GM20431 (cell line): ENCODE measurements around the gene DFFB.

Experiments used
- in situ Hi-C: fragments of 300-500 bp; cut with MseI, MboI; formaldehyde crosslinking; loops from one replicate; pipeline ENCODE4 v1.15.0; 2020; ENCODE audit warnings: low sequenced_read_pairs; ENCODE audit not compliant: unreplicated experiment

DFFB gene

GRCh38 chr1:3892748-3893147 lies 35.5 kb downstream of the DFFB start:
- in situ Hi-C loops: no loop called here

- in situ Hi-C loops: no loop called here
These were observed 35.9 kb downstream of the DFFB start for GRCh38 chr1:3893190-3893589.

GRCh38 chr1:3894626-3895278 lies 37.5 kb downstream of the DFFB start:
- in situ Hi-C loops: no loop called here

- in situ Hi-C loops: no loop called here
These were observed 38.1 kb downstream of the DFFB start for GRCh38 chr1:3895279-3895950.

- in situ Hi-C loops: no loop called here
These were observed 38.7 kb downstream of the DFFB start for GRCh38 chr1:3895951-3896325.

- in situ Hi-C loops: no loop called here
These were observed 39.2 kb downstream of the DFFB start for GRCh38 chr1:3896396-3897000.

- in situ Hi-C loops: no loop called here
These were observed 41.1 kb downstream of the DFFB start for GRCh38 chr1:3898475-3898735.

- in situ Hi-C loops: no loop called here
These were observed 41.9 kb downstream of the DFFB start for GRCh38 chr1:3898994-3899753.

- in situ Hi-C loops: loop anchor here (25.0 kb wide), 1 partner anchor 1838 kb away; no protein-coding TSS in a partner anchor
These were observed 42.5 kb downstream of the DFFB start for GRCh38 chr1:3899754-3900149.

GRCh38 chr1:3900150-3900968 lies 43.1 kb downstream of the DFFB start, which contains the start of gene C1orf174:
TSS of gene C1orf174 (minus strand) at chr1:3900272. CDS start at chr1:3900186, 86 bp downstream.
- in situ Hi-C loops: loop anchor here (25.0 kb wide), 1 partner anchor 1837 kb away; no protein-coding TSS in a partner anchor

GRCh38 chr1:3900969-3901529 lies 43.8 kb downstream of the DFFB start:
- in situ Hi-C loops: loop anchor here (25.0 kb wide), 1 partner anchor 1836 kb away; no protein-coding TSS in a partner anchor

GRCh38 chr1:3902111-3902511 lies 44.8 kb downstream of the DFFB start:
- in situ Hi-C loops: loop anchor here (25.0 kb wide), 1 partner anchor 1835 kb away; no protein-coding TSS in a partner anchor

- in situ Hi-C loops: loop anchor here (25.0 kb wide), 1 partner anchor 1835 kb away; no protein-coding TSS in a partner anchor
These were observed 45.4 kb downstream of the DFFB start for GRCh38 chr1:3902571-3903091.

GRCh38 chr1:3903141-3904005 lies 46.1 kb downstream of the DFFB start:
- in situ Hi-C loops: loop anchor here (25.0 kb wide), 1 partner anchor 1834 kb away; no protein-coding TSS in a partner anchor

GRCh38 chr1:3904006-3904842 lies 46.9 kb downstream of the DFFB start:
- in situ Hi-C loops: loop anchor here (25.0 kb wide), 1 partner anchor 1833 kb away; no protein-coding TSS in a partner anchor

GRCh38 chr1:3904843-3905185 lies 47.5 kb downstream of the DFFB start:
- in situ Hi-C loops: loop anchor here (25.0 kb wide), 1 partner anchor 1832 kb away; no protein-coding TSS in a partner anchor

GRCh38 chr1:3905266-3905952 lies 48.1 kb downstream of the DFFB start:
- in situ Hi-C loops: loop anchor here (25.0 kb wide), 1 partner anchor 1832 kb away; no protein-coding TSS in a partner anchor
